ENCODE data around the gene SH2D3C.

The SH2D3C gene

DNA sequence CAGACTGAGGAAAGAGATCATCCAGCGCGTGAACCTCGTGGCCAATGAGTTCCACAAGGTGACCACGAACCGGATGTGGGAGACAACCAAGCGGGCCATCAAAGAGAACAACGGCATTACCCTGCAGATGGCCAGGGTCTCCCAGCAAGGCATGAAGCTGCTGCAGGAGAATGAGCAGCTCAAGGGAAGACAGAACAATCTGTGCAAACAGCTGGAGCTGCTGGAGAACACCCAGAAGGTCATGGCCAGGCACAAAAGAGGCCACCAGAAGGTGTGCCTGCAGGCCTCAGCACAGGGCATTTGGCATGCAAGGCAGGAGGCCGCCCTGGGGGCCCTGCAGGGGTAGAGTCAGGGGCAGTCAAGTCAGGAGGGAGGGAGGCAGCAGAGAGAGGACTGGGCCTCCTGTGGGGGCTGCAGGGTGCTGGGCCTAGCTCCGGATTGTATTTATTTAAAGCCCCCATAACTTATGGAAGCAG is 67.2 kb downstream of the SH2D3C start:
- in situ Hi-C loops (cut with MboI; ENCODE audit: low pct_unique_long_range_greater_than_20kb, low sequenced_read_pairs, unreplicated experiment): no loop called here
- no peak for DNase-seq (ENCODE audit: low spot score)
- TF ChIP-seq CTCF (IDR thresholded peaks at IDR 0.05; ENCODE audit: extremely low read depth, insufficient read depth, missing control alignments): no peak

- TF ChIP-seq CTCF (IDR thresholded peaks at IDR 0.05; ENCODE audit: extremely low read depth, insufficient read depth, missing control alignments): no peak
- in situ Hi-C loops (cut with MboI; ENCODE audit: low pct_unique_long_range_greater_than_20kb, low sequenced_read_pairs, unreplicated experiment): no loop called here
- no peak for DNase-seq (ENCODE audit: low spot score)
Measured at GRCh38 chr9:127710204-127710783, 68.2 kb downstream of the SH2D3C start.

GRCh38 chr9:127708952-127709587 is 69.4 kb downstream of the SH2D3C start:
- no peak for TF ChIP-seq CTCF (IDR thresholded peaks at IDR 0.05; ENCODE audit: extremely low read depth, insufficient read depth, missing control alignments)
- in situ Hi-C loops (cut with MboI; ENCODE audit: low pct_unique_long_range_greater_than_20kb, low sequenced_read_pairs, unreplicated experiment): no loop called here
- DNase-seq (ENCODE audit: low spot score): no peak

DNA sequence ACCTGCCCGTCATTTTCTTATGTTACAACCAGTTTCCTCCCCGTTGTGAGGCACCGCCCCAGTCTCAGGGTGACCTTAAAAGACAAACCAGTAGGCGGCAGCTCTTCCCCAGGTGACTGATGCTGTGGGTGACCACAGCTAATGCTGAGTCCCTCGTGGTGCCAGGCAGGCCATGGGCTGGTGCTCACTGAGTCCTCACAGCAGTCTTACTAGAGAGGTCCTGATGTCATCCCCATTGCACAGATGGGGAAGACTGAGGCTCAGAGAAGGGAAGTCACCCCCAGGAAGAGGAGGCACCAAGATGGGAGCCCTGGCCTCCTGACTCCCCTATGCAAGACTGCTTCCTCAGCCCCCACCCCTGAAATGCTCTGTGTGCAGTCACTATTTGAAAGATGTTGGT is 70.7 kb downstream of the SH2D3C start:
- peak; percentile 27 for TF ChIP-seq CTCF (IDR thresholded peaks at IDR 0.05; ENCODE audit: extremely low read depth, insufficient read depth, missing control alignments)
- in situ Hi-C loops (cut with MboI; ENCODE audit: low pct_unique_long_range_greater_than_20kb, low sequenced_read_pairs, unreplicated experiment): no loop called here
- peak; percentile 58 for DNase-seq (ENCODE audit: low spot score)

- no peak for DNase-seq (ENCODE audit: low spot score)
- no peak for TF ChIP-seq CTCF (IDR thresholded peaks at IDR 0.05; ENCODE audit: extremely low read depth, insufficient read depth, missing control alignments)
- in situ Hi-C loops (cut with MboI; ENCODE audit: low pct_unique_long_range_greater_than_20kb, low sequenced_read_pairs, unreplicated experiment): no loop called here
Measured at GRCh38 chr9:127706836-127707241, 71.6 kb downstream of the SH2D3C start, which contains the start of gene CFAP157. Gene CFAP157, plus strand, starts transcription at chr9:127706988. Its CDS starts 44 bp downstream, at chr9:127707032.

DNA sequence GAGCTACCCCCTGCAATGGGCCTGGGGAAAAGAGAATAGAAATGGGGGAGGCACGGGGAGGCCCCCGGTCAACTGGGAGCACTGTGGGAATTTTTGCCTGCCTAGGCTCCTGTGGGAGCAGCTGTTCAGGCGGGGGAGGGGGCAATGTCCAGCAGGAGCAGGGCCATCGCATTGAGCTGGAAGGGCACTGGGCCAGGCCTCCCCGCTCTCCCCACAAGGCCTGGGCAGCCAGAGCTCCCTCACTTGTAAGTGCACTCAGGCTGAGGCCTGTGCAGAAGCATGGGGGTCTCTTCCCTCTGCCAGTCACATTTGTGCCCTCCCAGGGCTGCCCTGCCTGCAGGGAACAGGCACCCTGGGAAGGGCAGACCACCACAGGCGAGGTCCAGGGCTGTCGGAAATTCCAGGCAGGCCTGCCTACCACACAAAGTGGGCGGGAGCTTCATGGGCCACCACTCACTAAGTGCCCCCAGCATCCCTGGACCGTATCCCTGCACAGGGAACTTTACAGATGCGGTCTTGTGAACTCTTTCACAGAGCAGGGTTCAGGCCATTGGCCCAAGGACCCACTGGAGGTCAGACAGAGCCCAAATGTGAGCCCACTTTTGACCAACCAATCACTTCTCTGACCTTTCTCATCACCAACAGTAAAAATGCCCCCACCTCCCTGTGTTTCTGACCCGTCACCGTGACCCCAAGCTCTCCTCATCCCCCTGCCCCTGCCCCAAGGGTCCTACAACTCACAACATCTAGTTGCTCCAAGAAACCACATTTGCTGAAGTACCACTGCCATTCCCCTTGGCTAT is 72.7 kb downstream of the SH2D3C start:
- no peak for DNase-seq (ENCODE audit: low spot score)
- TF ChIP-seq CTCF (IDR thresholded peaks at IDR 0.05; ENCODE audit: extremely low read depth, insufficient read depth, missing control alignments): no peak
- in situ Hi-C loops (cut with MboI; ENCODE audit: low pct_unique_long_range_greater_than_20kb, low sequenced_read_pairs, unreplicated experiment): no loop called here

Data from GM13977 (cell line).